ENCODE measurements around the gene REG3A.

The REG3A gene

GRCh38 chr2:79125721-79125985 lies 33.9 kb downstream of the REG3A start:
- Histone ChIP-seq H3K4me3 (ENCODE audit: severe bottlenecking) (no peak overlapping the region), H3K36me3 (ENCODE audit: low read depth) (no peaks in the 10 kb centered on the region), H3K9me3 (ENCODE audit: severe bottlenecking) (no peaks in the 10 kb centered on the region), H3K27ac (ENCODE audit: poor library complexity, severe bottlenecking) (no peak overlapping the region), H3K27me3 (ENCODE audit: insufficient read depth, poor library complexity, severe bottlenecking) (no peaks in the 10 kb centered on the region), H3K4me1 (ENCODE audit: insufficient read depth, poor library complexity, severe bottlenecking) (no peaks in the 10 kb centered on the region)
- TF ChIP-seq, protein P1, sequence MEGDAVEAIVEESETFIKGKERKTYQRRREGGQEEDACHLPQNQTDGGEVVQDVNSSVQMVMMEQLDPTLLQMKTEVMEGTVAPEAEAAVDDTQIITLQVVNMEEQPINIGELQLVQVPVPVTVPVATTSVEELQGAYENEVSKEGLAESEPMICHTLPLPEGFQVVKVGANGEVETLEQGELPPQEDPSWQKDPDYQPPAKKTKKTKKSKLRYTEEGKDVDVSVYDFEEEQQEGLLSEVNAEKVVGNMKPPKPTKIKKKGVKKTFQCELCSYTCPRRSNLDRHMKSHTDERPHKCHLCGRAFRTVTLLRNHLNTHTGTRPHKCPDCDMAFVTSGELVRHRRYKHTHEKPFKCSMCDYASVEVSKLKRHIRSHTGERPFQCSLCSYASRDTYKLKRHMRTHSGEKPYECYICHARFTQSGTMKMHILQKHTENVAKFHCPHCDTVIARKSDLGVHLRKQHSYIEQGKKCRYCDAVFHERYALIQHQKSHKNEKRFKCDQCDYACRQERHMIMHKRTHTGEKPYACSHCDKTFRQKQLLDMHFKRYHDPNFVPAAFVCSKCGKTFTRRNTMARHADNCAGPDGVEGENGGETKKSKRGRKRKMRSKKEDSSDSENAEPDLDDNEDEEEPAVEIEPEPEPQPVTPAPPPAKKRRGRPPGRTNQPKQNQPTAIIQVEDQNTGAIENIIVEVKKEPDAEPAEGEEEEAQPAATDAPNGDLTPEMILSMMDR (IDR thresholded peaks at IDR 0.05; ENCODE audit: poor library complexity, severe bottlenecking) = no peak
- no peak for ATAC-seq (ENCODE audit: low read depth)
- no peak for DNase-seq (ENCODE audit: low spot score)

DNA sequence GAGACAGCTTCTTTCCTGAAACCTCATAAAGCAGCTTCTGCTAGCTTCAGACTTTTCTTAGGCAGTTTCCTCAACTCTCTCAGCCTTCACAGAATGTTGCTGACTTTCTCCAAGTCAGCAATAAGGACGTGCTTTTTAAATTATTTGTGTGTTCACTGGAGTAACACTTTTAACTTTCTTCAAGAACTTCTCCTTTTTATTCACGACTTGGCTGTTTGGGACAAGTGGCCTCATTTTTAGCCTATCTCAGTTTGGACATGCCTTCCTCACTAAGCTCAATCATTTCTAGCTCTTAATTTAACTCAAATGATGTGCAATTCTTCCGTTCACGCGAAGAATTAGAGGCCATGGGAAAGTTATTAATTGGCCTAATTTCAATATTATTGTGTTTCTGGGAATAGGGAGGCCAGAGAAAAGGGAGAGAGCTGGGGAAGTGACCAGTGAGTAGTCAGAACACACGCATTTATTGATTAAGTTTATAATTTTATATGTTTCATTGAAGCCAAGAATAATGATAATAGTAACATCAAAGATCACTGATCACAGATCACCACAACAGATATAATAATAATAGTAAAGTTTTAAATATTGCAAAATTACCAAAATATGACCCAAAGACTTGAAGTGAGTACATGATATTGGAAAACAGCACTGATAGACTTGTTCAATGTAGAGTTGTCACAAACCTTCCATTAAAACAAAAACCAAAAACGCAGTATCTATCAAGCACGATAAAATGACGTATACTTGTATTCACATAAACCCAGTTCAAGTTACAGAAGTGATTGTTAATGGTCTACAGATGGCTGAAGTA lies 34.4 kb downstream of the REG3A start:
- Histone ChIP-seq H3K9me3 (ENCODE audit: severe bottlenecking) (no peaks in the 10 kb centered on the region), H3K27me3 (ENCODE audit: insufficient read depth, poor library complexity, severe bottlenecking) (no peaks in the 10 kb centered on the region), H3K4me1 (ENCODE audit: insufficient read depth, poor library complexity, severe bottlenecking) (no peaks in the 10 kb centered on the region), H3K36me3 (ENCODE audit: low read depth) (no peaks in the 10 kb centered on the region), H3K4me3 (ENCODE audit: severe bottlenecking) (no peak overlapping the region), H3K27ac (ENCODE audit: poor library complexity, severe bottlenecking) (no peak overlapping the region)
- no peak for ATAC-seq (ENCODE audit: low read depth)
- DNase-seq (ENCODE audit: low spot score) = no peak
- TF ChIP-seq, protein P1 (IDR thresholded peaks at IDR 0.05; ENCODE audit: poor library complexity, severe bottlenecking) = no peak

- TF ChIP-seq, protein P1 (IDR thresholded peaks at IDR 0.05; ENCODE audit: poor library complexity, severe bottlenecking) = no peak
- DNase-seq (ENCODE audit: low spot score) (no peak), ATAC-seq (ENCODE audit: low read depth) (no peak)
- Histone ChIP-seq H3K27me3 (ENCODE audit: insufficient read depth, poor library complexity, severe bottlenecking) (no peaks in the 10 kb centered on the region), H3K36me3 (ENCODE audit: low read depth) (no peaks in the 10 kb centered on the region), H3K4me1 (ENCODE audit: insufficient read depth, poor library complexity, severe bottlenecking) (no peaks in the 10 kb centered on the region), H3K9me3 (ENCODE audit: severe bottlenecking) (no peaks in the 10 kb centered on the region), H3K27ac (ENCODE audit: poor library complexity, severe bottlenecking) (no peak overlapping the region), H3K4me3 (ENCODE audit: severe bottlenecking) (no peak overlapping the region)
Measured at GRCh38 chr2:79122676-79123075, 36.9 kb downstream of the REG3A start.

GRCh38 chr2:79120194-79120713 lies 39.3 kb downstream of the REG3A start, which contains the start of gene REG1A:
Gene REG1A (plus strand): TSS chr2:79120488. CDS start chr2:79120862, 374 bp downstream.
- H3K27ac ChIP-seq (ENCODE audit: poor library complexity, severe bottlenecking) = no peak within 1 kb of the TSS
- H3K4me3 ChIP-seq (ENCODE audit: severe bottlenecking) = no peak within 1 kb of the TSS
- H3K9me3 ChIP-seq (ENCODE audit: severe bottlenecking) = no peaks in the 10 kb centered on the region
- DNase-seq (ENCODE audit: low spot score) (no peak), ATAC-seq (ENCODE audit: low read depth) (no peak)
- H3K27me3 ChIP-seq (ENCODE audit: insufficient read depth, poor library complexity, severe bottlenecking) = no peaks in the 10 kb centered on the region
- no peaks in the 10 kb centered on the region for H3K36me3 ChIP-seq (ENCODE audit: low read depth)
- no peaks in the 10 kb centered on the region for H3K4me1 ChIP-seq (ENCODE audit: insufficient read depth, poor library complexity, severe bottlenecking)
- TF ChIP-seq, protein P1 (IDR thresholded peaks at IDR 0.05; ENCODE audit: poor library complexity, severe bottlenecking) = no peak

Data from RWPE2 (cell line).